Activated CD8-positive, alpha-beta T cell treated with anti-CD3 and anti-CD28 coated beads for 36 hours (primary cell): ENCODE data around the gene FAM229B. TPM values are rescaled to one million over a fixed set of nuclear protein-coding genes. Genes with fewer than 3 reads are reported as not detected.
"Not testable (repeated sequence)": the region's sequence is repeated elsewhere in the genome, so short reads cannot be mapped to it uniquely, and the experiment has no call there.

Experiments
- ATAC-seq: fragments of 200-7000 bp; cut with Tn5 transposase; one replicate; pipeline ENCODE4 v1.10.0; 2021; ENCODE audit warnings: mild to moderate bottlenecking, moderate library complexity
- CTCF ChIA-PET: fragments of 350-600 bp; sonication (Branson Sonifier 250); formaldehyde crosslinking; loops from one replicate; lab custom pipeline; 2021; ENCODE audit warnings: antibody characterized with exemption; lab: Charles Lee
- POLR2A ChIA-PET: fragments of 350-600 bp; sonication (Branson Sonifier 250); formaldehyde crosslinking; loops from one replicate; lab custom pipeline; 2021; ENCODE audit warnings: antibody characterized with exemption; lab: Charles Lee
- DNase-seq: peaks from one replicate; pipeline ENCODE4 v3.0.0-alpha.2; 2020
- H3K27ac Mint-ChIP-seq: one replicate; pipeline ENCODE4 v1.8.0; 2021; ENCODE audit warnings: mild to moderate bottlenecking, mixed read lengths
- H3K27me3 Mint-ChIP-seq: one replicate; pipeline ENCODE4 v1.8.0; 2021; ENCODE audit warnings: mixed read lengths
- H3K36me3 Mint-ChIP-seq: one replicate; pipeline ENCODE4 v1.8.0; 2021; ENCODE audit warnings: low read depth, mixed read lengths
- H3K4me1 Mint-ChIP-seq: one replicate; pipeline ENCODE4 v1.8.0; 2021; ENCODE audit warnings: low read depth, mixed read lengths
- H3K4me3 Mint-ChIP-seq: one replicate; pipeline ENCODE4 v1.8.0; 2021; ENCODE audit warnings: mild to moderate bottlenecking, moderate library complexity, mixed read lengths
- H3K9me3 Mint-ChIP-seq: one replicate; pipeline ENCODE4 v1.8.0; 2021; ENCODE audit warnings: mixed read lengths
- CTCF ChIP-seq: fragments of 200-600 bp; IDR thresholded peaks from one replicate; pipeline ENCODE4 v1.8.0; 2022; ENCODE audit warnings: antibody characterized with exemption, mild to moderate bottlenecking
- intact Hi-C: fragments of 100-400 bp; cut with micrococcal nuclease; formaldehyde crosslinking; loops from one replicate; pipeline ENCODE4 v1.10.0; 2022
- total RNA-seq, 2 experiments: library from RNA; stranded (reverse); gene quantifications; one replicate each; pipeline ENCODE4 v1.2.3, GENCODE V29; 2021

The FAM229B gene
- total RNA-seq, 2 experiments from 2014 or later: 7.6 to 10.2 TPM

GRCh38 chr6:112044196-112044595, 43.2 kb upstream of the FAM229B start:
- H3K36me3 Mint-ChIP-seq: no peaks in the 10 kb centered on the region
- ATAC-seq: no peak
- peaks cover 43% of the 10 kb centered on the region for H3K4me1 Mint-ChIP-seq
- POLR2A ChIA-PET: interaction anchor here (0.6 to 1.2 kb wide), 3 partner anchors 10 to 785 kb away, joined by 3 to 4 read pairs (median 3); no protein-coding TSS in a partner anchor
- no peak for TF ChIP-seq CTCF
- no peaks in the 10 kb centered on the region for H3K27me3 Mint-ChIP-seq
- H3K9me3 Mint-ChIP-seq: no peaks in the 10 kb centered on the region
- H3K27ac Mint-ChIP-seq: peak overlapping the region; percentile 99
- CTCF ChIA-PET: interaction anchor here (0.8 to 6.8 kb wide), 23 partner anchors 21 to 1033 kb away, joined by 3 to 64 read pairs (median 5); partner anchors contain the start of gene FYN
- no peak for DNase-seq
- intact Hi-C loops: loop anchor here (5.0 kb wide), 3 partner anchors 52 to 562 kb away; partner anchors contain the start of gene REV3L
- H3K4me3 Mint-ChIP-seq: peak overlapping the region; percentile 86

- no peaks in the 10 kb centered on the region for H3K27me3 Mint-ChIP-seq
- H3K4me3 Mint-ChIP-seq: no peak overlapping the region
- no peak overlapping the region for H3K27ac Mint-ChIP-seq
- intact Hi-C loops: loop anchor here (5.0 kb wide), 3 partner anchors 53 to 563 kb away; partner anchors contain the start of gene REV3L
- DNase-seq: no peak
- peaks cover 38% of the 10 kb centered on the region for H3K4me1 Mint-ChIP-seq
- TF ChIP-seq CTCF: no peak
- ChIA-PET POLR2A (interaction anchor here (0.6 to 1.2 kb wide), 3 partner anchors 10 to 785 kb away, joined by 3 to 4 read pairs (median 3); no protein-coding TSS in a partner anchor), CTCF (interaction anchor here (0.8 to 6.8 kb wide), 21 partner anchors 13 to 1034 kb away, joined by 3 to 64 read pairs (median 4); partner anchors contain the start of gene FYN)
- no peaks in the 10 kb centered on the region for H3K36me3 Mint-ChIP-seq
- no peaks in the 10 kb centered on the region for H3K9me3 Mint-ChIP-seq
- ATAC-seq: no peak
These were observed 42.5 kb upstream of the FAM229B start for GRCh38 chr6:112044856-112045255.

GRCh38 chr6:112047523-112047922, 39.9 kb upstream of the FAM229B start:
- H3K4me3 Mint-ChIP-seq, H3K36me3 Mint-ChIP-seq, intact Hi-C loops: not testable (repeated sequence)

GRCh38 chr6:112049026-112049799, 38.2 kb upstream of the FAM229B start:
- no peak for TF ChIP-seq CTCF
- H3K27me3 Mint-ChIP-seq: no peaks in the 10 kb centered on the region
- H3K36me3 Mint-ChIP-seq: no peaks in the 10 kb centered on the region
- no peak overlapping the region for H3K27ac Mint-ChIP-seq
- no peaks in the 10 kb centered on the region for H3K9me3 Mint-ChIP-seq
- POLR2A ChIA-PET: interaction anchor here (0.6 kb wide), 2 partner anchors 117 to 443 kb away, joined by 3 read pairs; partner anchors contain the start of gene TRAF3IP2
- no peak overlapping the region for H3K4me3 Mint-ChIP-seq
- H3K4me1 Mint-ChIP-seq: peaks cover 8% of the 10 kb centered on the region
- intact Hi-C loops: no loop called here
- DNase-seq (no peak), ATAC-seq (peak; percentile 64)
- CTCF ChIA-PET: interaction anchor here (1.2 to 2.1 kb wide), 6 partner anchors 13 to 114 kb away, joined by 3 to 10 read pairs (median 4); partner anchors contain the start of genes FAM229B and TUBE1

More at GRCh38 chr6:112047523-112047922, 39.9 kb upstream of the FAM229B start:
- H3K27ac Mint-ChIP-seq, ATAC-seq, CTCF ChIA-PET, H3K9me3 Mint-ChIP-seq, H3K27me3 Mint-ChIP-seq, POLR2A ChIA-PET, DNase-seq: not testable (repeated sequence)
- H3K4me1 Mint-ChIP-seq: peaks cover 17% of the 10 kb centered on the region

- DNase-seq (no peak), ATAC-seq (no peak)
- H3K4me3 Mint-ChIP-seq: no peak overlapping the region
- no peak for TF ChIP-seq CTCF
- POLR2A ChIA-PET: interaction anchor here (0.9 to 1.3 kb wide), 2 partner anchors 22 to 37 kb away, joined by 3 to 4 read pairs; partner anchors contain the start of genes FAM229B and TUBE1
- CTCF ChIA-PET: interaction anchor here (0.8 to 2.1 kb wide), 11 partner anchors 9 to 791 kb away, joined by 3 to 10 read pairs (median 4); partner anchors contain the start of genes FAM229B and TUBE1
- H3K9me3 Mint-ChIP-seq: no peaks in the 10 kb centered on the region
- intact Hi-C loops: no loop called here
- H3K4me1 Mint-ChIP-seq: peaks cover 4% of the 10 kb centered on the region
- no peak overlapping the region for H3K27ac Mint-ChIP-seq
- H3K27me3 Mint-ChIP-seq: peaks cover under 1% of the 10 kb centered on the region
- H3K36me3 Mint-ChIP-seq: no peaks in the 10 kb centered on the region
These were observed 37.4 kb upstream of the FAM229B start for GRCh38 chr6:112049996-112050395.
